TTC549 (cell line): ENCODE results near the gene ANKDD1A.

Source experiments
- FAIRE-seq: peaks from 2 replicates; lab custom pipeline; 2012; peaks lifted over from hg19 to GRCh38; lab: Jason Lieb, UNC

ANKDD1A gene

DNA sequence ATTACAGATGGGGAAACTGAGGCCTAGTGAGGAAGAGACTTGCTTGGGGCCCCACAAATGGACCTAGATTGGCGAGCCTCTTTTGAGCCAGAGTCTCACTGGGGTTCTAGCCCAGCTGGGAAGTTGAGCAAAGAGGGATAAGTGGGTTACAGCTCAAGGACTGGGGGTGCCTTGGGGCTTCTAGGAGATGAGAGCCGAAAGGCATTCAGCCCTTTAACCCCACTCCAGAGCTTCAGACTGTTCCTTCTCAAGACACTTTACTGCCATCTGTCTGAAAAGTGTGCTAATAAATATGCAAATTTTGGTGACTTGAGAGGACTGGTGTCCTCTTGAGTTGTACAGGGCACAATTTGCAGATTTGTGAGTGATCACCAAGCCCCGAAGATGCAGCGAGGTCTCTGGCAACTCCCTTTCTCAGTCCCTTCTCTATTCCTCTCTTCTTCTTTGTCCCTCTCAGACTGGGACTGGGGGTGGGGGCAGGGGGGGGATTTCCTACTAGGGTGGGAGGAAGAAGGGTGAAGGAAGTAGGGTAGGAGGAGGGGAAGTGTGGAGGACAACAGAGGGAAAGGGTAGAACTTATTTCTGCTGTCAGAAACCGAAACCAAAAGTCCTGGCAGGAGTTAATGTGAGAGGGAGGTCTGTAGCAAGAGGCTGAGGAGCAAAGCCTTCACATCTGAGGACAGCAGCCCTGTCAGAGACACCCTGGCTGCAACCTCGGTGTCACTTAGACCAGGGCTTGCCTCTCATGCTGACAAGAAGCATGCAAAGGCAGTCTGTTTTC, 16.2 kb upstream of the ANKDD1A start:
- no peak for FAIRE-seq

DNA sequence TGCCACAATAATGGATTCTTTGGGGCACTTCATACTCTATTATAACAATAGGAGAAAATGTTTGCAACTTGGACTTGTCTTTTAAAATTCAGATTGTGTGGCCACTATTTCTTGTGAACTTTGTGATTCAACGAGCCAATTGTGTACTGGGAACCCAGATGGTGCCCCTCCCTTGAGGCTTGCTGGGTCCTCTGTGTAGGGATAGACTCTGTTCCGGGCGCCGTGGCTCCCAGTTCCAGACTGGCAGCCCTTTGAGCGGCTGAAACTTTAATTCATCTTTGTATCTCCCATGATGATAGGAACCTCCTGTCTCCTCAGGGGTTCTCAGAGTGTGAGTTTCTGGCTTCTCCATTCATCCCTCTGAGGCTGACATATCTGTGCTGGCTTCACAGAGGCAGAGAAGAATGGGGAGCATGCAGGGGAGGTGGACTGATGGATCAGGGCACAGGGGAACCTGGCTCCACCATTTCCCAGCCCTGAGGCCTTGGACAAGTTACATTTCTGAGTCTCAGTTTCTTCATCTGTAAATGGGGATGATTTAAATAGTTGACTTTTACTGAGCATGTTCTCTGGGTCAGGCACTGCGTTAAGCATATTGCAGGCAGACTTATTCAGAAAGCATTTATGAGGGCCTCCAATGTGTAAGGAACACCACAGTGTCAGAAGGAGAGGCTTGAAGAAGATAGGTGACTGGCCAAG, 15.2 kb upstream of the ANKDD1A start:
- no peak for FAIRE-seq

GRCh38 chr15:64897345-64897985, 14.2 kb upstream of the ANKDD1A start:
- FAIRE-seq: no peak

GRCh38 chr15:64898406-64898805, 13.3 kb upstream of the ANKDD1A start:
- no peak for FAIRE-seq

DNA sequence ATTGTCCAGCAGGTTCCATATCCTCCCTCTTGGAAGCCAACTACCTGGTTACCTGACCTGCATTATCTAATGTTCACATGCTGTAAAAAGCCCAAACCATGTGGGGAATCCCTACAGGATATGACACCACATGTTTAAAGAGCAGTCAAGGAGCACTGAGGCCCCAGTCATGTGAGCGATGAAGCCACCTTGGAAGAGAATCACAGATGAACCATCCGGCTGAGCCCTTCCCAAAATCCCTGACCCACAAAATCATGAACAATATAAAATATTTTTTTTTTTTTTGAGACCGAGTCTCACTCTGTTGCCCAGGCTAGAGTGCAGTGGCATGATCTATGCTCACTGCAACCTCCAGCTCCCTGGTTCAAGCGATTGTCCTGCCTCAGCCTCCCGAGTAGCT, 10.6 kb upstream of the ANKDD1A start:
- no peak for FAIRE-seq

GRCh38 chr15:64901914-64902313, 9.8 kb upstream of the ANKDD1A start:
- no peak for FAIRE-seq

- FAIRE-seq: no peak
Observed at GRCh38 chr15:64902863-64903262, 8.8 kb upstream of the ANKDD1A start.

DNA sequence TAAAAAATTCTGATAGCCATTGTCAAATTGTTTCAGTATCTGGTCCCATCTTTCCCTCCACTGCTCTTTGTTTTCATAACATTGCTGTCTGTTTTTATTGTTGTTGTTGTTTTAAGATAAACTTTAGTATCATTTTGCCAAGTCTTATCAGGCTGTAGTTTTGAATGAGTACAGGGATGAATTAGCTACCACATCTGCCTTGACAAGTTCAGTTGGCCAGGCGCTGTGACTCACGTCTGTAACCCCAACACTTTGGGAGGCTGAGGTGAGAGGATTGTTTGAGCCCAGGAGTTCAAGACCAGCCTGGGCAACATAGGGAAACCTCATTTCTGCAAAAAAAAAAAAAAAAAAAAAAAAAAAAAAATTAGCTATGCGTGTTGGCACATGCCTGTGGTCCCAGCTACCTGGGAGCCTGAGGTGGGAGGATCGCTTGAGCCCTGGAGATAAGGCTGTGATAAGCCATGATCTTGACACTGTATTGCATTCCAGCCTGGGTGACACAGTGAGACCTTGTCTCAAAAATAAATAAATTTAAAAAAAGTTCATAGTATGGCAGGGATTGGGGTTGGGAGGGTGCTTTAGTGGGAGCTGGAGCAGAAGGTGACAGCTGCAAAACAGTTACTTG, 8.3 kb upstream of the ANKDD1A start:
- FAIRE-seq: no peak

DNA sequence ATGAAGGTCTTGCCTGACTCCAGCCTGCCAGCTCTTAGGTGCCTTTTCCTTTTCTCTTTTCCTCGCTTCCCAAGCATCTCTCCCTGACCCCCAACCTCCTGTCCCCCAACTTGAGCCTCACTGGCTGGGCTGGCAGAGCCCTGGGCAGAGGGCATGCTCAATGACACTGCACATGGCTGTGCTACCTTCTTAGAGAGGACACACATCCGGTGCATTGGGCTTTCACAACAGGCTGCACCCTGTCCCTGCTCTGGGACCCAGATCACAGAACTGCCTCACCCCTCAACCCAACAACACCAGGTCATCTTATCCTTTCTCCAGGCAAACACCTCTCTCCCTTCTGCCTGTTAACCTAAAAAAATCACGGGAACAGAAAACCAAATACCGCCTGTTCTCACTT, 7.5 kb upstream of the ANKDD1A start:
- FAIRE-seq: no peak

GRCh38 chr15:64905119-64905831, 6.4 kb upstream of the ANKDD1A start:
- FAIRE-seq: no peak

DNA sequence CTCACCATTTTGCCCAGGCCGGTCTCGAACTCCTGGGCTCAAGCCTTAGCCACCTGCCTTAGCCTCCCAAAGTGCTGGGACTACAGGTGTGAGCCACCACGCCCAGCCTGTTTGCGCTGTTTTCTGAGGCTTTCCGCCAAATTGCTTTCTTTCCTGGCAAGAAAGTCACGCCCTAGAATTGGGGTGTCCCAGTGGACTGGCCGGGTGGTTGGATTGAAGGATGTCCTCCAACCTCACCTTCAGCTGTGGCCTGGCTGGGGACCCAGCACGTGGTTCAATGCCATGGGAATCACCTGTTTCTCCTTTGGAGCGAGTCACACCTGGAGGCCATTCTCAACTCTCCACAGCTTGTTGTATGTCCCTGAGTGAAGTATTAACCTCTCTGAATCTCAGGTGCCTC, 5.8 kb upstream of the ANKDD1A start:
- no peak for FAIRE-seq

DNA sequence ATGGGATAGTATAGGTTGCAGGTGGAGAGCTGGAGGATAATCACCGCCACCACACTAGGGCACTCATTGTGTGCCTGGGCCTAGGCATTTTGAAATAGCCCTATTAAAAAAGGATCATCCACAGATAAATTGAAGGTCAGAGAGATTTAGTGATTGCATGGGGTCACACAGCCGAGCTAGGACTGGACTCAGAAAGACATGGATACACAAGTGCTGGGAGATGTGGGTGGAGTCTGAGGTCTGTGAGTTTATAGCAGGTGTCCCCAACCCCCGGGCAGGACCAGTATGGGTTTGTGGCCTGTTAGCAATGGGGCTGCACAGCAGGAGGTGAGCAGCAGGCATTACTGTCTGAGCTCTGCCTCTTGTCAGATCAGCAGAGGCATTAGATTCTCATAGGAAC, 5.3 kb upstream of the ANKDD1A start:
- FAIRE-seq: no peak

- no peak for FAIRE-seq
Observed at GRCh38 chr15:64907991-64908390, 3.7 kb upstream of the ANKDD1A start.

DNA sequence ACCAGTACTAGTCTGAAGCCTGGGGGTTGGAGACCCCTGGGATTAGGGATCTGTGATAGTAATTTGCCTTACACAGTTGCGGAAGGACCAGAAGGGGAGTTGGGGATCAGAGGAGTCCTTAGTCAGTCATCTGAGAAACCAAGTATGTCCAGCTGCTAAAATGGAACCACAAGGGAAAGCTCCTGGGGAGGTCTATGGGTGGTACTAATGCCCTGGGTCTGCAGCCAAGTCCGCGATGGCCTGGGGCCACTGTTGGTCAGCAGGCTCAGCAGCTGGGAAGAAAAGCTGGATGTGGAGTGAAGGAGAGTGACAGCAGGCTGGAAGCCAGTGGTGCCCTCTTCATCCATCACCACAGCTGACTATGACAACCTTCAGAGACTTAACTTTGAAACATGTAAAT, 2.2 kb upstream of the ANKDD1A start:
- FAIRE-seq: no peak

DNA sequence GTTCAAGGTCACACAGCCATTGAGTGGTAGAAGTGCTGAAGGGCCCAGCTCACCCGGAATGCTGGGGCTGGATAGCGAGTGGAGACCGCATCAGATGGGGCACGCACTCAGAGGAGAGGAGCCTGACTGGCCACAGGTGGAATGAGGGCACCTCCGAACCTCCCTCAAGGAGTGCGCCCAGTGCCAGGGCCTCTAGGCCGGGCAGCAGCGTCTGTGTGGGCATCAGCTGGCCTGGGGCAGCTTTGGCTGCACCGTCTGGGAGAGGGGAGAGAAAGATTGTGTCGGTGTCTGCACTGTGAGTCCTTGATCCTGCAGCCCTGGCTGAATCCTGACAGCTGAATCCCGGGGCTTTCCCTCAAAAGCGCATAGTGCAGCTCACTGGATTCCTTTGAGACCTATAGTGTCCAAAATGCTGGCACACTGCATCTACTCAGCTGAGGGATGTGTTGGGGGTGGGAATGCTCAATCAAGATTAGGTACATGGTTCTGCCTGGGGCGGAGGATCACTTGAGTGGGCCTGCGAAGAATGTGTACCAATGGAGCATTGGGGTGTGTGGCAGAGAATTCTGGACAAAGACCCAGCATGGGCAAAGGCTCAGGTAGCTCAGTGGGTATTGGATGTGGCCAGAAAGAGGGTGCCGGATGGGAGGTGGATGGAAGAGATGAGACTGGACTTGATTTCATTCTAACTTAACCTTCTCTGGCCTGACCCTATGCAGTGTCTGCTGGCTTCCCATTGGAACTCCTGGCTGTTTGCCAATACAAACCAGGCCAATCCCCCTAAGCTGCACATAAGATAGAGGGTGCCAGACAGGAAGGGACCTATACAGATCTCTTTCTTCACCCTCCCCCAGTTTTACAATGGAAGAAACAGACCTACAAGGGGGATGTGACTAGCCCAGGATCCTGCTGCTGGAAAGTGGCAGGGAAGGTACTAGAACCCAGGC, 950 bp downstream of the ANKDD1A start:
- no peak for FAIRE-seq

DNA sequence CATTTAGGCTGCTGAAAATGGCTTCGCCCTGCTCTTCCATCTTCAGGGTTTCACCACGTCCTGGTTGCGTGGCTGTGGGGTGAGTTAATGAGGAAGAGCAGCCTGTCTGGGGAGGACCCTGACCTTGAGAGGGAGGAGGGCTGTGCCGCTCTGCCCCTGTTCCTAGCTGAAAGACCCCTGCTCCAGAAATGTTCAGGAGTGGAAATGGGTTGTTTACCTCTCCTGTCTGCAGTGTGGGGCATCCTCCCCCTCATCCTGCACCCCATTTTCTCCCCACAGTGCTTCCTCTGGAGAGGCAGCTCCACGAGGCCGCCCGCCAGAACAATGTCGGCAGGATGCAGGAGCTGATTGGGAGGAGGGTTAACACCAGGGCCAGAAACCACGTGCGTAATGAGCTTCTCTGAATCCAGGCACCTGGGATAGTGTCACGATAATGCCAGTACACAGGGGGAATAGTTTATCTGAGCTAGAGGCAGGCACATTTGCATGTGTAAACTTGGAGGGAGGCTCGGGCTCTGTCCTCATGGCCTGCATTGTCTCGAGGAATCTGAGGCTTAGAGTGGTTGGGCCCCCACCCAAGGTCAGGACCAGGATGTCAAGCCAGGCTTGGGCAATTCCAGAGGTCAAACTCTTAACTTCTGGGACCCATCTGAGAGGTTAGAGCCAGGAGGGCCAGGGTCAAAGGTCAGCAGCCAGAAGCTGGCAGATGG, 4.0 kb downstream of the ANKDD1A start:
- no peak for FAIRE-seq

- FAIRE-seq: no peak
Observed at GRCh38 chr15:64916365-64916764, 4.7 kb downstream of the ANKDD1A start.

DNA sequence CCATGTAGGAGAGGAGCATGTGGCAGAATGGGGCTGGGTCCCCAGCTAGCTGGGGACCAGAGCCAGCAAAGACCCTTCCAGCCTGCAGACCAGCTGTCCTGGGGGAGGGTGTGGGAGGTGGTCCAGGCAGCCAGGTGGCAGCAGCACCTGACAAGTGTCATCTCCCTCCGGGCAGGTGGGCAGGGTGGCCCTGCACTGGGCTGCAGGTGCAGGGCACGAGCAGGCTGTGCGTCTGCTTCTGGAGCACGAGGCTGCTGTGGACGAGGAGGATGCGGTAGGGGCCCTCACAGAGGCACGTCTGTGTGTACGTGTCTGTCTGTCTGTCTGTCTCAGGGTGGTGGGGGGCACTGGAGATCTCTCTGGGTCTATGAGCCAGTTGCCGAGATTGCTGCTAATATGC, 5.5 kb downstream of the ANKDD1A start:
- no peak for FAIRE-seq

DNA sequence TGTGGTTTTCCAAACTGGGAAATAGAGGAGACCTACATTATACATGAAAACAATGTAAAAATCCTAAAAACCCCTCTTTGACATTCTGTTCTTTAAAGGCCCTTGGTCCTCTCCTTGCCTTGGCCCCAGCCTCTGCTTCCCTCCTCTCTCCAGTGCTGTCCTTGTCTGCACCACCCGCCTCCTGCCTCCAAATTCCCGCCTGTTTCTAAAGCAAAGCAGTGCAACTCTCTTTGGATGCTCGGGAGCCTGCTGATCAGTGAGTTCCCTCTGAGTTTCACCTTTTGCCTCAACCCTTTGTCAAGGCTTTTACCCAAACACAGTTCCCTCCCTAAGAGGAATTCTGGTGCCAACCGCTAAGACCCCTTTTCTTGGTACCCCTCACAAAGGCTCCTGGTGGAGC, 8.0 kb downstream of the ANKDD1A start:
- FAIRE-seq: no peak

DNA sequence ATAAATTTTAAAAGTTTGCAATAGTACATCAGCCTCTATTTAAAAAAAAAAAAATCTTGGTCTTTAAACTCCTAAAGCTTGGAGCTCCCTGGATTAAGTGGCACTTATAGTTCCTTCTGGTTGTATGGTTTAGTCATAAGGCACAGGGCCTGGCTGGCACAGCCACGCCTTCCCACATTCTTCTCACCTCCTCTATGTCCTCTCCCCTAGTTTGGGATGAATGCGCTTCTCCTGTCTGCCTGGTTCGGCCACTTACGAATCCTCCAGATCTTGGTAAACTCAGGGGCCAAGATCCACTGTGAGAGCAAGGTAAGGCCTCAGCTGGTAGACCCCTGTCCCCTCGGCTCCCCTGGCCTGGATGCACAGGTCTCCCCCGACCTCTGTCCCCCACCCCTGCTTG, 10.0 kb downstream of the ANKDD1A start:
- FAIRE-seq: no peak

DNA sequence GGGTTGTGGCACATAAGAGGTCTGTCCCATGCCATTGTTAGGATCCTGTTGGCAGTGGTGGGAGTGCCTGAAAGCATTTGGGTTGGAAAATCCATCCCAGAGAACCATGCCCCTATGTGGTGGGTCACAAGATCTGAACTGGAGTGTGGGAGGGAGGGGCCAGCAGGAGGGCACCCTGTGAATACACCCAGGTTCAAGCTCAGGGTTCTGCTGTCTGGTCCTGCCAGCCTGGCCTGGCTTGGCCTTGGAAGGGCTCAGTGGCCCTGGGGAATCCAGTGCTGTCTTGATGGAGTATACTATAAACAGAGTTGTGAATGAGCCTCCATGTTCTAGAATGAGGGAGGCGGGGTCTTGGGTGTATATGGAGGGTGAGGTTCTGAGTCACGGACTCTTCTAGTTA, 11.8 kb downstream of the ANKDD1A start:
- no peak for FAIRE-seq
